GM18870 (cell line): Measurements from ENCODE around the gene SLC16A10.
"Not testable (repeated sequence)": the region's sequence is repeated elsewhere in the genome, so short reads cannot be mapped to it uniquely, and the experiment has no call there.

Experiments
- ATAC-seq: cut with Tn5 transposase; IDR thresholded peaks from one replicate; pipeline ENCODE4 v1.9.1; 2021; ENCODE audit warnings: moderate library complexity; ENCODE audit not compliant: unreplicated experiment

The SLC16A10 gene

DNA sequence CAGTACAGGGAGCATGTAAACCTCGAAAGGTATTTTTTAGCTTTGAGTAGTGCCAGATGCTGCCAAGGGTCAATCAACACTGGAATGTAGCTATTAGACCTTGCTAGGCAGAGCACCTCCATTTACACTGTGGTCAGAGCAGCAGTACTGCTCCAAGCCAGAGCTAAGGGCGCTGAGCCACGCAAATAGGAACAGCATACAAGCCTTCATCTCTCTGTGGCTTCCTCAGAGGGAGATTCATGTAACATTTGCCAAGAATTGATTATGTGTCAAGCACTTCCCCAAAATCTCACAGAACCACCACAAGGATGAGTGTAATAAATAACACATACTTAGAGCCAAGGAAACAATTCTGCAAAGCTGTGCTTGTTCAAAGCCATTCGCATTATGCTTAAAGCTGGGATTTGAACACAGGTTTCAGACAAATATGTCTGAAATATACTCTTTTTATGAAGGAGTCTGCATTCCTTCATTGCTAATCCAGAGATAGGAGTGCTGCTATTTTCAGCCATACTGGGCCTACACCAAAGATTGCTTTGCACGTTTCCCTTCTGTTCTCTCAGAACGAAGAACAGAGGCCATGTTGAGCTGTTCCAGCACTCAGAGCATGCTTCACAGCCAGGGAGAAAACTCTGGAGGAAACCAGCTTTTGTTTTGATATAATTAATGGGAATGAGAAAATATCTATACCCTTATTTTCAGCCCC is 97.7 kb downstream of the SLC16A10 start:
- ATAC-seq = no peak

DNA sequence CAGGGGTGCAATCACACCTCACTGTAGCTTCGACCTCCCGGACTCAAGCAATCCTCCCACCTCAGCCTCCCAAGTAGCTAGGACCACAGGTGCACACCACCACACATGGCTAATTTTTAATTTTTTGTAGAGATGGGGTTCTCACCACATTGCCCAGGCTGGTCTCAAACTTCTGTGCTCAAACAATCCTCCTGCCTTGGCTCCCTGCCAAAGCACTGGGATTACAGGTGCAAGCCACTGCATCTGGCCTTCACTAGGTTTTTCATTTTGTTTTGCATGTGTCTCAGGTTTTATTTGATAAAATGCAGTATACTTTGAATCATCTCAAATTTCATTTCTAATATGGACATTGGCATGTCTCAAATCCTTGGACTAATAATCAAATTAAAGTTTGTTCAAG is 98.7 kb downstream of the SLC16A10 start:
- no peak for ATAC-seq

DNA sequence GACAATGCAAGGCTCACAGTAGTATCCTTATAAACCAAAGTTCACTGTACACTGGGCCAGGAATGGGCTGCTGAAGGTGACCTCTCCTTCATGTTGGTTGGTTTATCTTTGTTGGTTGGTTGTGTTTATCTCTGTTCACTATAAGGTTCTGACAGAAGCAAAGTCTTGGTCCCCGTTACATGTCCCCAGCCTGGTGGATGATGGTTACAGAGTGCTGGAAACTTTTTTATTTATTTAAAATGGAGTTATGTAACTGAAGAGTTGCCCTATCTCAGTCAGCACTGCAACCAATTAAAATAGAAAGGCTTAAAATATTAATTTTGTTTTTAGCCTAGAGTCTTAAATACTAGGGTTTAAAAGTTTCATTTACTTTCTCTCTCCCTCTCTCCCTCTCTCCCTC is 100.6 kb downstream of the SLC16A10 start:
- ATAC-seq = no peak

DNA sequence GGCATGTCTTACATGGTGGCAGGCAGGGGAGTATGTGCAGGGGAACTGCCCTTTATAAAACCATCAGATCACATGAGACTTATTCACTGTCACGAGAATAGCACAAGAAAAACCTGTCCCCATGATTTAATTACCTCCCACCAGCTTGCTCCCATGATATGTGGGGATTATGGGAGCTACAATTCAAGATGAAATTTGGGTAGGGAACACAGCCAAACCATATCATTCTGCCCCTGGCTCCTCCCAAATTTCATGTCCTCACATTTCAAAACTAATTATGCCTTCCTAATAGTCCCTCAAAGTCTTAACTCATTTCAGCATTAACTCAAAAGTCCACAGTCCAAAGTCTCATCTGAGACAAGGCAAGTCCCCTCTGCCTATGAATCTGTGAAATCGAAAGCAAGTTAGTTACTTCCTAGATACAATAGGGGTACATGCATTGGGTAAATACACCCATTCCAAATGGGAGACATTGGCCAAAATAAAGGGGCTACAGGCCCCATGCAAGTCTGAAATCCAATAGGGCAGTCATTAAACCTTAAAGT is 102.4 kb downstream of the SLC16A10 start:
- ATAC-seq = not testable (repeated sequence)

DNA sequence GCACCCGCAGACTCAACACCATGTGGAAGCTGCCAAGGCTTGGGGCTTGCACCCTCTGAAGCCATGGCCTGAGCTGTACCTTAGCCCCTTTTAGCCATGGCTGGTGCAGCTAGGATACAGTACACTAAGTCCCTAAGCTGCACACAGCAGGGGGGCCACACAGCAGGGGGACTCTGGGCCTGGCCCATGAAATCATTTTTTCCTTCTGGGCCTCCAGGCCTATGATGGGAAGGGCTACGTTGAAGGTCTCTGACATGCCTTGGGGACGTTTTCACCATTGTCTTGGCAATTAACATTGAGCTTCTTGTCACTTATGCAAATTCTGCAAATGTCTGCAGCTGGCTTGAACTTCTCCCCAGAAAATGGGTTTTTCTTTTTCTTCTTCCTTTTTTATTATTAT is 103.3 kb downstream of the SLC16A10 start:
- no peak for ATAC-seq

DNA sequence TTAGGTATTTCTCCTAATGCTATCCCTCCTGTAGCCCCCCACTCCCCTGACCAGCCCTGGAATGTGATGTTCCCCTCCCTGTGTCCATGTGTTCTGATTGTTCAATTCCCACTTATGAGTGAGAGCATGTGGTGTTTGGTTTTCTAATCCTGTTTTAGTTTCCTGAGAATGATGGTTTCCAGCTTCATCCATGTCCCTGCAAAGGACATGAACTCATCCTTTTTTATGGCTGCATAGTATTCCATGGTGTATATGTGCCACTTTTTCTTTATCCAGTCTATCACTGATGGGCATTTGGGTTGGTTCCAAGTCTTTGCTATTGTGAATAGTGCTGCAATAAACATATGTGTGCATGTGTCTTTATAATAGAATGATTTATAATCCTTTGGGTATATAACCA is 103.8 kb downstream of the SLC16A10 start:
- not testable (repeated sequence) for ATAC-seq

DNA sequence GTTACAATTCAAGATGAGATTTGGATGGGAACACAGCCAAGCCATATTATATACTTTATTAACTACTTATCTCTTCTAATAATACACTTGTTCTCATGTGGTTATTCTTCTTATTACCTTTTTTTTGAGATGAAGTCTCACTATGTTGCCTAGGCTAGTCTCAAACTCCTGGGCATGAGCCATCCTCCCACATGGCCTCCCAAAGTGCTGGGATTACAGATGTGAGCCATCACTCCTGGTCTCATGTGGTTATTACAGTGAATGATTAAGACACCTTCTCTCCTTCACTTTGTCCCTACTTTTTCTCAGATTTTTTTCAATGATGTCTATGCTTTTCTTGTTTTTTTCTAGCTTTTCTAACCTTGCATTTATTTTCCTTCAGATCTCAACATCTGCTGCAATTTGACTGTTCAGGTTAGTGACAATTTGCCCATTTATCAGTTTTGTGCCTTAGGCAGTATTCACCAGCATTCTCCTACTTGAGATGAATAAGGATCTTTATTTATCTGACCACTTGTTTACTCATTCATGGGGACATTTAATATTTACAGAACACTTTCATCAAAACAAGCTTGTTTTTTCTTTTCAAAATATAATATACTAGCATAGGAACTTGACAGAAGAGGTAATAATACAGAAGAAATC is 105.7 kb downstream of the SLC16A10 start:
- ATAC-seq = no peak

DNA sequence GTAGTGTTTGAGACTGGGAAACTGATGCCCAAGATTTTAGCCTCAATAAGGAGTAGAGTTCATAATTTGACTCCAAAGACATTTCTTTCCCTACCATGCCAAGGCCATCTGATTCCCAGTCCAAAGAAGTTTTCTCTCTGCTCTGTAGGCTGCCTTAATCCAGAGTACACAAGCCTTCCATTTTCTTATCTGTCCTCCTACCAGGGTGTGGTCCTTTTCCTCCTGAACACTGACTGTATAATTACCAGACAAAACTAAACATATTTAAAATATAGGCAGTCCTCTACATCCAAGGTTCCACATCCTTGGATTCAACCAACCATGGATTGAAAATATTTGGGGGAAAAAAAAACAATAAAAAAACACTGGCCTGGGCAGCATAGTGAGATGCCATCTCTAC is 108.4 kb downstream of the SLC16A10 start:
- no peak for ATAC-seq

DNA sequence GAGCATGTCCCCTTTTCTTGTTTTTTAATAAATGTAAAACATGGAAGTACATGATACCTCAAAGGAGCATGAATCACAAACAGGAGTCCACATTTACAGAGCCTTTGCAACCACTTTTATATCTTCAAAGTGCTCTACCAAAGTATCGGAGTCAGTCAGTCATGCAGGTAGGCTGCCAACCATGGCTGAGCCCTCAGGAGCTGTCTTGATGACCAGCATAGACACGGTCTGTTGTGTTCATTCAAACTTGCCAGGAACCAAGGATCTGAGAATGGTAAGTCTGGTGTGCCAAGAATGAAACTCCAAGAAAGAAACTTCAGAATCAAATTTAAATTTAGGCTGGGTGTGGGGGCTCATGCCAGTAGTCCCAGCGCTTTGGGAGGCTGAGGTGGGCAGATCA is 111.5 kb downstream of the SLC16A10 start:
- ATAC-seq = no peak

DNA sequence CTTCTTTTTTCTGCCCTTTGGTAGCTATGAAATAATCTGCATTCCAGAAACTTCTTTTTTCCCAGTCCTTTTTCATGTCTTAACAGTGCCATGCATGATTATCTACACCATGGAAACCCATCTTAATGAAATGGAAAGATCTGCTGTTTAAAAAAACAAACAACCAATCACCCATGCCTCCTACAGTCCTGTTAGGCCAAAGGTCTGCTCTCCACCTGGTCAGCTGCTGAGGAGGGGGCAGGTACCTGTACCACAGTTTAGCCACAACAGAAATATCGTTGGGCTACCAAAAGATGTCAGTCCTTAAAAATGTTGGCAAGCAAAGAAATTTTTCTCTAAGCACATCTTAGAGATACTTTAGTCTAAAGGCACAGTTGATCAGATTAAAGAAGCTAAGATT is 112.6 kb downstream of the SLC16A10 start:
- no peak for ATAC-seq

DNA sequence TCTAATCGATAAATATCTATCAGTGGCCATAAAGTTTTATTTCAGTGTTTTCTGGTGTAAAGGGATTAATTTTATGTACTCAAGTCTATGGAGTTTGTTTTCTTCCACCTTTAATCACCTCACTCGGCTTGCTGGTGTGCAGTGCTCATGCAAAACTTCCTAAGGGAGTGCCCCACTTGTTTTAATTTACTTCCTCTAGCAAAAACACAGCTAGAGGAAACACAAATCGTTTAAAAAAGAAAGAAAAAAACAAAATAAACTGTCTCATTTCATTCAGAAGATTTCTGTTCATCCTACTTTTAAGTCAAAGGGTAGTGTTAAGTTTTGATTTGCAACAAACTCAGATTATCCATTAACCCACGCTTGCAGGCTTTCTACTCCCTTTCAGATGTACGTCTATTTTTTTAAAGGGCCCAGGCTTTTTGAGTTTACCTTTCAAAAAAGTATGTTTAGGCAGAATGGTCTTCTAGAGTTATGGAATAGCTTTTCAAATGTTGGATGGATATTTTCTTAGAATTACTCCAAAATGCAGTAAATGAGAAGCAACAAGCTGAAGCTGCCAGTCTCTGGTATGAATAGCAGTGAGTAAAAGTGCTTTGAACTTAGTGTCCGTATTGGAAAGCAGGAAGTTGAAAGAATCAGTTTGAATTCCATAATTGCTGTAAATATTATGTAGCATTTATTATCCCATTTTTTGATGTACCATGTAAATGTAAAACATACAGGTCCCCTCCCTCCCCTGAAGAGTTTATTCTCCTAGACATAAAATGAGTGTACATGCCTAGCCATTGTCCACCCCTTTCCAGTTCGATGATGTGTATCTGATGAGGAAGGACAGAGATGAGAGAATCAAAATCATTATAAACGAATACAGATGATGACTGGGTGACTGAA is 113.3 kb downstream of the SLC16A10 start:
- no peak for ATAC-seq

DNA sequence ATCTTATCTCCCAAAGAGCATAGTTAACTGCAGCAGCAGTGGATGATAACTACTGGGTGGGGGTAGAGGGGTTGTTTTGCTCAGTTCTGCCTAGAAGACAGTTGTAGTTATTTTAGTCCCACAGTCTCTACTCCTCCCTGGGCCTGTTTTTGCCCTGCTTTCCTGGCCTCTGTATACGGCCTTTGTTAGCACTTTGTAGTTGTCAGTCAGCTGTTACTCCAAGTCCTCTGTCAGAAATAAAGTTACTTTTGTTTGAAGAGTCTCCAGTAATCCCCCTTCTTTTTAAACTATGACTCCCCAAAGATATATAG is 113.9 kb downstream of the SLC16A10 start:
- no peak for ATAC-seq

DNA sequence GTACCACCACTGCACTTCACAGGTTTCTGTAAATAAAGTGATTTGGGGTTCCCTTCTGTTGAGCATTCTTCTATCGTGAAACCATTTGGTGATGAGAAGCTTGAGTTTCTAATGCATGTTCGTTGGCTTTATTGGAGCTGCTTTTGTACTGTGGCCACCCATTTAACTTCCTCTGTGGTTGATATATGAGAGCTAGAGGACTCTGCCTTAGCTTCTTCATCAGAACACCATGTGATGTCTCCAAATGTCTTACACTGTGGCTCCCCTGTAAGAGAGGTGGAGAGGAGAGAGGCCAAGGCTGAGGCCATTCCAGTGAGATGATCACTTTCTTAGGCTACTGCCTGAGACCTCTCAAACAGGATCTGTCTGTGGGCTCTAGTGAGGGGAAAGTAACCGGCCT is 114.5 kb downstream of the SLC16A10 start:
- no peak for ATAC-seq

DNA sequence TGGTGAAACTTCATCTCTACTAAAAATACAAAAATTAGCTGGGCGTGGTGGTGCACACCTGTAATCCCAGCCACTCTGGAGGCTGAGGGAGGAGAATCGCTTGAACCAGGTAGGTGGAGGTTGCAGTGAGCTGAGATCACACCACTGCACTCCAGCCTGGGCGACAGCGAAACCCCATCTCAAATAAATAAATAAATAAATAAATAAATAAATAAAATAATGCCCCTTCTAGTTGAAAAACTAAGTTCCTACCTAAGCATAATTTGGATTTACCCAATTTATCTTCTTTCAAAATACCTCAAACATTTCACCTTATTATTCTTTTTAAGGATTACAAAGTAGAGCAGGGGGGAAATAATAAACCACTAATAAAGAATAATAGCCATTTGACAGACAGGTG is 116.2 kb downstream of the SLC16A10 start:
- ATAC-seq = not testable (repeated sequence)

DNA sequence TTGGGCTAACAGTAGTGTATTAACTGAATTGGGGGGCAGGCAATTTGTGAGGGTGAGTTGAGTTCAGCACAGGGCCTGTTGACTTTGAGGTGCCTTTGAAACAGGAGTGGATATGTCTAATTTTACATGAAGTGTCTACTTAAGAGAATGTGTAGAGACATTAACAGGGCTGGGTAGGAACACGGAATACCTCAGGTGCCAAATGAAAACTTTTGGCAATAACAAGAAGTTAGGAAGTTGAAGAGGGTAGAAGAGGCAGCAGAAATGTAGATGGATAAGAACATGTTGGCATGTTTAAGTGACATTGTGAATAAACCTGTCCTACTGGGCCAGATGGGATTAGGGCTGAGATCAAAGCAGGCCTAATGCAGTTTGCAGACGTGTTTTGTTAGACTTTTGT is 117.0 kb downstream of the SLC16A10 start:
- no peak for ATAC-seq

DNA sequence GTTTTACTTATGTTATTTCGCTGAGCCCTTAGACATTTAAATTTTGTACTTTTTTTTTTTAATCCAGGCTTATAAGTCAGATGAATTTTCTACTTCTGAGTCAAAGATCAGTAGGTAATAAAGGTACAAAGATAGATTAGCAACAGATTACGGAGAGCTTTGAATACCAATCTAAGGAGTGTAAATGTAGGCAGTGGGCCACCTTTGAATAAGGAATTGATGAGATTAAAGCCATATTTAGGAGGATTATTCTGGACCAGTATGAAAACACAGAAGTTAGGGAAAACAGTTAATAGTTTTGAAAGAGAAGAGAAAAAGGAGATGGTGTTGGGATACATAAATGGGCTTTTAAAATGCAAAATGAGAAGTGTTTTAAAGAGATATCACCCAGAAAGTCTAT is 117.6 kb downstream of the SLC16A10 start:
- no peak for ATAC-seq

DNA sequence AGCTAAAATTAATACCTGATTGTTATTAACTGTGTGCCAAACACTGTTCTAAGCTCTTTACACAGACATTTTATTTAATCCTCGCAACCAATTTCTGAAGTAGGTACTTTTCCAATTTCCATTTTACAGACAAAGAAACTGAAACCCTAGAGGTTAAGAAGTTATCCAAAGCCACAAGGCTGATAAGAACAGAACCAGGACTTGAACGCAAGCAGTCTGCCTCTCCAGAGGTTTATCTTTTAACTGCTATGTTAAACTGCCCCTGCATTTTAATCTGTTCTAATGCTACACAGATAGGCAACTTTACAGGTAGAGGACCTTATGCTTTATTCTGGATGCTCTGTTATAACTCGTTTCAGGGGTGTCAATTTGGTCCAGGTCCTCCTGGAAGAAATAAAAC is 118.2 kb downstream of the SLC16A10 start:
- ATAC-seq = no peak

DNA sequence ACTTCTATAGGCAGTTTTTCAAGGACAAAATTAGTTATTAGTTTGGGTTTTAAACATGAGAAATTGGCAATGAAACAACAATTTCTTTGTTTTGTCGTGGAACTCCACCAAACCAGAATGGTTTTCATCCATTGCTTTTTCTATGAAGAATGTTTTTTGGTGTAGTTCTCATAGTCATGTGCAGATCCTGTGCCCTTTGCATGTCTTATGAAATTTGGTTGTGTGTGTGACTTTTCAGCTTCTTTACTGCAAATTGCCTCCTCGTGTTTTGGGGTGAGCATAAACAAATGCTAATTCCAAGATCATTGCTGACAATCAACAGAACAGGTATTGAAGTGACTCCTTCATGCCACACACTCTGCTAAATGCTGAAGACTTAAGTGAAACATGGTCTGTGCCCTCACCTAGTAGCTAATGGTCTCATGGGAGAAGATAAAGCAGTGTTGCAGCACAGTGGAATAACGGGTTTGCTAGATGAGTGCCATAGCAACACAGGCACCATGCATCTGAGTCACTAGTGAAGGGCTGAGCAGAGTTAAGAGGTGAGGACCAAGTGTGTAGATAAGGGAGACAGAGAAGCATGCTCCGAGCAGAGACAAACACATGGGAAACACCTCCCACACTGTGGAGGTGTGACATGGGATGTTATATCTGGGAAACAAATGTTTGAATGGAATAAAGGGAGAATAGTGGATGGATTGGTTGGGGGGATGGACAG is 120.0 kb downstream of the SLC16A10 start:
- no peak for ATAC-seq

DNA sequence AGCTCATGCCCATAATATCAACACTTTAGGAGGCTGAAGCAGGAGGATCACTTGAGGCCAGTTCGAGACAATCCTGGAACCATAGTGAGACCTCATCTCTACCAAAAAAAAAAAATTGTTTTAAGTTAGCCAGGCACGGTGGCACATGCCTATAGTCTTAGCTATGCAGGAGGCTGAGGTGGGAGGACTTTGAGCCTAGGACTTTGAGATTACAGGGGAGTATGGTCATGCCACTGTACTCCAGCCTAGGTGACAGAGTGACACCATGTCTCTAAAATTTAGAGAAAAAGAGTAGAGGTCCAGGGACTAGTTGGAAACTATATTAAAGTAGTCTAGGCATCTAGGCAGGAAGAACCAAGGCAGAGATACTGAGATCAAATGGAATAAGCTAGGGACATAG is 121.6 kb downstream of the SLC16A10 start:
- no peak for ATAC-seq

DNA sequence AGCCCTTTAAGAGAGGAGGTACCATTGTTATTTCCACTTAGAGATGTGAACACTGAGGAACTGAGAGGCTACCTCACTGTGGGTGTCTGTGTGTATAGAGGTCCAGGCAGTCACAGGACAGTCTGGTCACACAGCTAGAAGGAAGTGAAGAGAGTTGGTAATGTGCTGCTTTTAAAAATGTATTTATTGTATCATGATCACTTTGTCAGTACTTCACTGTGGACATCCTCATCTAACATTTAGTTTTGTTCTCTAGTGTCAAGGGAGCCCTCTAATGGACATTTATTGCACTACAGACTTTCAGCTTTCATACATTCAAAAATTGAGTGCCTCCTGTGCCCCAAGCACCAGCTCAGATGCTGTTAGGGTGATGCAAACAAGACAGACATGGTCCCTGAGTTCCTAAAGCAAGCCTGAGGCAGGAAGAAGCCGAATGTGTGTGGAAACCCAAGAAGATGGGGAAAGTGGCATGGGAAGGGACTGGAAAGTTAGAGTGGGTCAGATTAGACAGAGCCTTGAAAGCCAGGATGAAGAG is 123.0 kb downstream of the SLC16A10 start:
- ATAC-seq = no peak
